ENCODE data around the gene INPP5K. TPM values are rescaled to one million over a fixed set of nuclear protein-coding genes. Genes with fewer than 3 reads are reported as not detected.
"Not testable (repeated sequence)": the region's sequence is repeated elsewhere in the genome, so short reads cannot be mapped to it uniquely, and the experiment has no call there.

INPP5K gene
- total RNA-seq: 10 to 100 TPM; 43.7 to 49.9 (median 47.6) TPM
- long read RNA-seq, donor 1, transcript INPP5K-204 (12 exons, 2,988 nt): major isoform, 38 of 64 reads
- long read RNA-seq, donor 1, partial matches to known transcripts: 6 of 64 reads
- long read RNA-seq, donor 1, other reads (novel, unspliced or antisense): 19 of 64 reads
- long read RNA-seq, donor 2, transcript INPP5K-204 (12 exons, 2,988 nt): major isoform, 23 of 33 reads
- long read RNA-seq, donor 2, partial matches to known transcripts: 2 of 33 reads
- long read RNA-seq, donor 2, other reads (novel, unspliced or antisense): 6 of 33 reads

DNA sequence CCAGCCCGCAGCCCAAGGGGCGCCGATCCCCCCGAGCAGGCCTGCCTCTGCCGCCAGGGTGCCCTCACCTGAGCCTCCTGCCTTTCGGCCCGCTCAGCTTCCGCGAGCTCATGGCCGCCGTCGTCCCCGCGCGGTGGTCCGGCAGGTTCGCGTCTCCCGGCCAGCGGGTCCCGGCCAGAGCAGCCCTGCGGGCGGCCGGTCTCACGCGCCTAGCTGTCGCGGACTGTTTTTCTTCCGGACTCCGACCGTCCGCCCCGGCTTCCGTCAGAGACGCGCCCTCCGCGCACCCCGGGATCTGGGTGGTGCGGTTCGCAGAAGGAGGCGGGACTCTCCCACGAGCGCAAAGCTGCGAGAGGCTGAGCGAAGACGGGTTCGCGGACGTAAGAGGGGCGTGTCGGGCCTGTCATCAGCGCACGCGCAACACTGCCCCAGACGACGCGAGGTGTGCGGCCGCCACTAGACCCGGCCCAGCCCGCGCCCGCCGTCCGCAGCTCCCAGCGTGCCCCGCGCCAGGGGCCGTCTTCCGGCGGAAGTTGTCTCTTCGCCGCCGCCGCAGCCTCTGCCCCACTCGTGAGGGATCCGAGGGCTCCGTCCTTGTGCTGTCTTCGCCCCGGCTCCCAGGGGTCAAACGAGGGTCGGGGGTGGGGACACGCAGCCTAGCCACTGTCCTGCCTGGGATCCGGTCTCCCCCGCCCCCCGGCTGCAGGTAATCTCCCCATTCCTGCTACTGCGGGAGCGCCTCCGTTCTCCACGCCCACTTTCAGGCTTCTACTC is at the start of gene INPP5K:
INPP5K (minus strand) TSS at position 225 of the 774 bp plus-strand sequence; CDS start at position 112, 113 bp downstream.
- intact Hi-C loops (cut with DNase I, micrococcal nuclease): loop anchor here (5.0 to 10.0 kb wide), 3 partner anchors 142 to 242 kb away; partner anchors contain the start of genes BHLHA9 (in 1 of the 2) and TRARG1 (in 1 of the 2)
- H3K36me3 ChIP-seq (ENCODE audit: low read depth): peaks cover 5% of the 10 kb centered on the region
- DNase-seq (peak; percentile 98 to 100 (median 99)), ATAC-seq (peak; percentile 91)
- no peaks in the 10 kb centered on the region for H3K9me3 ChIP-seq
- peak within 1 kb of the TSS; percentile 92 for H3K4me3 ChIP-seq
- TF ChIP-seq, protein P1, sequence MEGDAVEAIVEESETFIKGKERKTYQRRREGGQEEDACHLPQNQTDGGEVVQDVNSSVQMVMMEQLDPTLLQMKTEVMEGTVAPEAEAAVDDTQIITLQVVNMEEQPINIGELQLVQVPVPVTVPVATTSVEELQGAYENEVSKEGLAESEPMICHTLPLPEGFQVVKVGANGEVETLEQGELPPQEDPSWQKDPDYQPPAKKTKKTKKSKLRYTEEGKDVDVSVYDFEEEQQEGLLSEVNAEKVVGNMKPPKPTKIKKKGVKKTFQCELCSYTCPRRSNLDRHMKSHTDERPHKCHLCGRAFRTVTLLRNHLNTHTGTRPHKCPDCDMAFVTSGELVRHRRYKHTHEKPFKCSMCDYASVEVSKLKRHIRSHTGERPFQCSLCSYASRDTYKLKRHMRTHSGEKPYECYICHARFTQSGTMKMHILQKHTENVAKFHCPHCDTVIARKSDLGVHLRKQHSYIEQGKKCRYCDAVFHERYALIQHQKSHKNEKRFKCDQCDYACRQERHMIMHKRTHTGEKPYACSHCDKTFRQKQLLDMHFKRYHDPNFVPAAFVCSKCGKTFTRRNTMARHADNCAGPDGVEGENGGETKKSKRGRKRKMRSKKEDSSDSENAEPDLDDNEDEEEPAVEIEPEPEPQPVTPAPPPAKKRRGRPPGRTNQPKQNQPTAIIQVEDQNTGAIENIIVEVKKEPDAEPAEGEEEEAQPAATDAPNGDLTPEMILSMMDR (IDR thresholded peaks at IDR 0.05): no peak
- H3K4me1 ChIP-seq (ENCODE audit: low read depth): peaks cover 34% of the 10 kb centered on the region

DNA sequence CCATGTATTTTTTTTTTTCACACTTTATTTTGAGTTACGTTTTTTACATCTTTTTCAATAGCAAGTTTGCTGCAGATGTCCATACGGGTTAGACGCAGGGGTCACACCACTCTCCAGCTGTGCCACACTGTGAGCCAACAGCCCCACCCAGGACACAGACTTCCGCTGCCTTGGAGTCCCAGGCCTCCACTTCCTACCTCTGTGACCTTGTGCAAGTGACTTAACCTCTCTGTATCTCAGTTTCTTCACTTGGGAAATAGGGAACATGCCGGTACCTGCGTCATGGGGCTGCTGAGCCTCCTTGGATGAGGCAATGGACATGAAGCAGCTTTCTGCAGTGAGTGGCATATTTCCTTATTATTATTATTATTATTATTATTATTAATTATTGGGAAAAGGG is 49.5 kb upstream of the INPP5K start:
- intact Hi-C loops (cut with DNase I, micrococcal nuclease): no loop called here

DNA sequence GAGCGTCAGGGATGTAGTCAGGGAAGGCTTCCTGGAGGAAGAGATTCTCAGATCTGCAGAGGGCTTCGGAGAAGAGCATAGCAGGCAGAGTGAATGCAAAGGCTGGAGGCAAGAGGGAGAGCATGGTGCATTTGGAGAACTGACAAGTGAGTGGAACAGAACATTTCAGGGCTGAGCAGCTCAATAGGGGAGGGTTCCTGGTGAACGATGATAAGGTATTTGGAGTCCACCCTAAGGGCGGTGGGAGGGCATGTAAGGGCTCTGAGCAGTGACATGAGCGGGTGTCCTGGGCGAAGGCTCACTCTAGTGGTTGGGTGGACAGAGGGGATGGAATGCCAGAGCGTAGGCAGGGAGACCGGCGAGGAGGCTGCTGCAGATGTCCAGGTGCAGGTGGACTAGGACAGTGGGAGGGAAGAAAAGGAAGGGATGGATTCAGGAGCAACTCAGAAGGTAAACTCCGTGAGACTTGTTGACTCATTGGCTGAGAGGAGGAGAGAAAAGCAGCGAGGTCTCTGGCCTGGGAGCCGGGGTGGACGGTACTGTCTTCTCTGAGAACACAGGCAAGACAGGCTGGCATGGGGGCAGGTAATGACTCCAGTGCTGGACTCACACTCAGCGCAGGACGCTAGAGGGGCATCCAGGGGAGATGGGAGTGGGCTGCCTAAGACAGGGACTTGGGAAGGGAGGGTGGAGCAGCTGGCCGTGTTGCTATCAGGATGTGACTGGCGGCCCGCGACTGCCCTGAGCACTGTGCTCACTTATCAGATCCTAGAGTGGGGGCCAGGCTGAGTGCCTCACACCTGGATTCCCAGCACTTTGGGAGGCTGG is 47.6 kb upstream of the INPP5K start:
- Histone ChIP-seq H3K36me3 (ENCODE audit: low read depth) (no peaks in the 10 kb centered on the region), H3K4me3 (no peak overlapping the region), H3K4me1 (ENCODE audit: low read depth) (peaks cover 25% of the 10 kb centered on the region), H3K9me3 (no peaks in the 10 kb centered on the region)
- intact Hi-C loops (cut with DNase I, micrococcal nuclease): no loop called here
- ATAC-seq (no peak), DNase-seq (peak in 1 of 3 donors; percentile 60)
- TF ChIP-seq, protein P1 (IDR thresholded peaks at IDR 0.05): no peak

More for the DNA sequence above, 49.5 kb upstream of the INPP5K start:
- H3K36me3 ChIP-seq (ENCODE audit: low read depth): no peaks in the 10 kb centered on the region
- DNase-seq: no peak
- TF ChIP-seq, protein P1 (IDR thresholded peaks at IDR 0.05): no peak
- H3K4me1 ChIP-seq (ENCODE audit: low read depth): peaks cover 13% of the 10 kb centered on the region
- H3K9me3 ChIP-seq: no peaks in the 10 kb centered on the region
- H3K4me3 ChIP-seq: no peak overlapping the region
- ATAC-seq: no peak

DNA sequence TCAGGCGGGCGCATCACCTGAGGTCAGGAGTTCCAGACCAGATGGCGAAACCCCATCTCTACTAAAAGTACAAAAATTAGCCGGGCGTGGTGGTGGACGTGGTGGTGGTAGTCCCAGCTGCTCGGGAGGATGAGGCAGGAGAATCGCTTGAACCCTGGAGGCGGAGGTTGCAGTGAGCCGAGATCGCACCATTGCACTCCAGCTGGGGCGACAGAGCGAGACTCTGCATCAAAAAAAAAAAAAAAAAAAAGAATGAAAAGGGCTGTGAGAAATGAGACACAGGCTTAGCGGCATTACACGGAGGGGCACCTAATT is 47.0 kb upstream of the INPP5K start:
- H3K4me3 ChIP-seq; DNase-seq; ATAC-seq; intact Hi-C loops (cut with DNase I, micrococcal nuclease); H3K36me3 ChIP-seq (ENCODE audit: low read depth); H3K9me3 ChIP-seq: not testable (repeated sequence)
- peaks cover 27% of the 10 kb centered on the region for H3K4me1 ChIP-seq (ENCODE audit: low read depth)

DNA sequence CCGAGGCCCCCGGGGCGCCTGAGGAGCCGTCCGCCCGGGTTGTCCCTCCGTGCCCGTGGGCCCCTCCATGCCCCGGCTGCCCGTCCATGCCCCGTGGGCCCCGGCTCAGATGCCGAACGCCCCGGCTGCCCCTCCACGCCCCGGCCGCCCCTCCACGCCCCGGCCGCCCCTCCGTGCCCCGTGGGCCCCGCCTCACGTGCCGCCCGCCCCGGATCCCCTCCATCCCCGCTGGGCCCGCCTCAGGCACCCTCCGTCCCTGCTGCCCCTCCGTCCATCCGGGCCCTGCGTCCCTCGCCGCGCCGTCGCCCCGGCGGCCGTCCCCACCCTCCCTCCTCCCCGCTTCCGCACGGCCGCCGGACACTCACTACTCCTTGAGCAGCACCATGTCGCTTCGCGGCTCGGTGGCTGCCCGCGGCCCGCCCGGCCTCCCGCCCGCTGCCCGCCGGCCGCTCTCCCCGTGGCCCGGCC is 45.8 kb upstream of the INPP5K start:
- DNase-seq (peak in 1 of 3 donors; percentile 74), ATAC-seq (peak; percentile 28)
- intact Hi-C loops (cut with DNase I, micrococcal nuclease): no loop called here
- TF ChIP-seq, protein P1 (IDR thresholded peaks at IDR 0.05): no peak
- no peaks in the 10 kb centered on the region for H3K9me3 ChIP-seq
- H3K4me3 ChIP-seq: peak overlapping the region; percentile 90
- no peaks in the 10 kb centered on the region for H3K36me3 ChIP-seq (ENCODE audit: low read depth)
- H3K4me1 ChIP-seq (ENCODE audit: low read depth): peaks cover 34% of the 10 kb centered on the region
